NB4 (cell line): ENCODE measurements around the gene KSR2.
"Not testable (repeated sequence)": the region's sequence is repeated elsewhere in the genome, so short reads cannot be mapped to it uniquely, and the experiment has no call there.

Experiments
- DNase-seq: peaks from one replicate; pipeline ENCODE4 v3.0.0; 2010; ENCODE audit warnings: low read depth
- H3K4me3 ChIP-seq: one replicate; pipeline ENCODE4 v1.5.1; 2011; ENCODE audit warnings: mild to moderate bottlenecking, low read depth, low read length, moderate library complexity
- MYC ChIP-seq: IDR thresholded peaks from 2 replicates; pipeline ENCODE4 v1.6.1; 2011; ENCODE audit warnings: low read depth, low read length
- POLR2A ChIP-seq: IDR thresholded peaks from 2 replicates; pipeline ENCODE4 v1.6.1; 2011; ENCODE audit warnings: mild to moderate bottlenecking; ENCODE audit not compliant: insufficient read length; ENCODE audit errors: extremely low read depth
- TF ChIP-seq, protein P1 (sequence below): IDR thresholded peaks from 2 replicates; pipeline ENCODE4 v1.6.1; 2011; ENCODE audit warnings: low read depth, low read length
- TF ChIP-seq, protein P2 (sequence below): IDR thresholded peaks from one replicate; pipeline ENCODE4 v1.5.1; 2012; ENCODE audit warnings: low read depth, low read length

Gene KSR2

GRCh38 chr12:118011961-118012360 is 43.2 kb upstream of the KSR2 start:
- H3K4me3 ChIP-seq = no peak overlapping the region
- DNase-seq = no peak
- TF ChIP-seq, protein P1, sequence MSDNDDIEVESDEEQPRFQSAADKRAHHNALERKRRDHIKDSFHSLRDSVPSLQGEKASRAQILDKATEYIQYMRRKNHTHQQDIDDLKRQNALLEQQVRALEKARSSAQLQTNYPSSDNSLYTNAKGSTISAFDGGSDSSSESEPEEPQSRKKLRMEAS = no peak
- no peak for TF ChIP-seq POLR2A
- no peak for TF ChIP-seq MYC
- TF ChIP-seq, protein P2, sequence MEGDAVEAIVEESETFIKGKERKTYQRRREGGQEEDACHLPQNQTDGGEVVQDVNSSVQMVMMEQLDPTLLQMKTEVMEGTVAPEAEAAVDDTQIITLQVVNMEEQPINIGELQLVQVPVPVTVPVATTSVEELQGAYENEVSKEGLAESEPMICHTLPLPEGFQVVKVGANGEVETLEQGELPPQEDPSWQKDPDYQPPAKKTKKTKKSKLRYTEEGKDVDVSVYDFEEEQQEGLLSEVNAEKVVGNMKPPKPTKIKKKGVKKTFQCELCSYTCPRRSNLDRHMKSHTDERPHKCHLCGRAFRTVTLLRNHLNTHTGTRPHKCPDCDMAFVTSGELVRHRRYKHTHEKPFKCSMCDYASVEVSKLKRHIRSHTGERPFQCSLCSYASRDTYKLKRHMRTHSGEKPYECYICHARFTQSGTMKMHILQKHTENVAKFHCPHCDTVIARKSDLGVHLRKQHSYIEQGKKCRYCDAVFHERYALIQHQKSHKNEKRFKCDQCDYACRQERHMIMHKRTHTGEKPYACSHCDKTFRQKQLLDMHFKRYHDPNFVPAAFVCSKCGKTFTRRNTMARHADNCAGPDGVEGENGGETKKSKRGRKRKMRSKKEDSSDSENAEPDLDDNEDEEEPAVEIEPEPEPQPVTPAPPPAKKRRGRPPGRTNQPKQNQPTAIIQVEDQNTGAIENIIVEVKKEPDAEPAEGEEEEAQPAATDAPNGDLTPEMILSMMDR = no peak

DNA sequence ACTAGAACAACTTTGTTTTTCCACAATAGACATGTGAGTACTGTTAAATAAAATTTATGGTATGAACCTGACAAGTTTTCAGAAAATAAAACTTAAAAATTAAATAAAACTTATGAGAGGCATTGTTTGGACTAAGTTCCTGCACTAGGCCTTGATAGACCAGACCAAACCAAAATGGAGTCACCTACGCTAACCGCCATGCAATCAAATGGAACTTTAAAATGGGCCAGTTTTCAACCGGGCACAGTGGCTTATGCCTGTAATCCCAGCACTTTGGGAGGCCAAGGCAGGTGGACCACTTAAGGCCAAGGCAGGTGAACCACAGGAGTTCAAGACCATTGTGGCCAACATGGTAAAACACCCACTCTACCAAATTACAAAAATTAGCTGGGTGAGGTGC is 42.6 kb upstream of the KSR2 start:
- no peak overlapping the region for H3K4me3 ChIP-seq
- no peak for DNase-seq
- no peak for TF ChIP-seq MYC
- TF ChIP-seq, protein P2 = no peak
- TF ChIP-seq POLR2A = no peak
- TF ChIP-seq, protein P1 = no peak

- no peak overlapping the region for H3K4me3 ChIP-seq
- DNase-seq = no peak
- TF ChIP-seq MYC (no peak), POLR2A (no peak)
- TF ChIP-seq, protein P1 = no peak
- TF ChIP-seq, protein P2 = no peak
Measured at GRCh38 chr12:118010903-118011302, 42.1 kb upstream of the KSR2 start.

DNA sequence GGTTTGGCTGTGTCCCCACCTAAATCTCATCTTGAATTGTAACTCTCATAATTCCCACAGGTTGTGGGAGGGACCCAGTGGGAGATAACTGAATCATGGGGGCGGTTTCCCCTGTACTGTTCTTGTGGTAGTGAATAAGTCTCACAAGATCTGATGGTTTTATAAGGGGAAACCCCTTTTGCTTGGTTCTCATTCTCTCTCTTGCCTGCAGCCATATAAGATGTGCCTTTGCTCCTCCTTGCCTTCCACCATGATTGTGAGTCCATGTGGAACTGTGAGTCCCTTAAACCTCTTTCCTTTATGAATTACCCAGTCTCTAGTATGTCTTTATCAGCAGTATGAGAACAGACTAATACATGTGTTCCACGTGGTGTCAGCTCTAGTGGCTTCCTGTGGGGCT is 31.0 kb upstream of the KSR2 start:
- not testable (repeated sequence) for H3K4me3 ChIP-seq, DNase-seq

GRCh38 chr12:117998719-117999118 is 29.9 kb upstream of the KSR2 start:
- DNase-seq = no peak
- H3K4me3 ChIP-seq = no peak overlapping the region
- TF ChIP-seq, protein P2 = no peak
- no peak for TF ChIP-seq MYC
- no peak for TF ChIP-seq POLR2A
- TF ChIP-seq, protein P1 = no peak

- TF ChIP-seq, protein P2 = no peak
- TF ChIP-seq, protein P1 = no peak
- TF ChIP-seq POLR2A = no peak
- H3K4me3 ChIP-seq = no peak overlapping the region
- DNase-seq = no peak
Measured at GRCh38 chr12:117994551-117995438, 26.0 kb upstream of the KSR2 start.
